Upper lobe of left lung (tissue), 6 donors: ENCODE measurements around the gene SH3GL1. TPM values are rescaled to one million over a fixed set of nuclear protein-coding genes. Genes with fewer than 3 reads are reported as not detected.
A peak's percentile ranks its signal among the peaks of the same experiment; 100 is the strongest.

Experiments
- ATAC-seq, 2 donors: fragments of 200-7000 bp; cut with Tn5 transposase; one replicate each; pipeline ENCODE4 v1.9.1; 2022; ENCODE audit warnings: mild to moderate bottlenecking in 2 of 2, moderate library complexity in 2 of 2; ENCODE audit not compliant: low FRiP score in 2 of 2
- DNase-seq, 2 donors: peaks; one replicate each; pipeline ENCODE4 v3.0.0-alpha.2; 2019 to 2020
- H3K27ac ChIP-seq, 4 donors: fragments of 200-600 bp; sonication (generic); one replicate each; pipeline ENCODE4 v1.5.1; 2016 to 2019
- H3K27me3 ChIP-seq, 4 donors: fragments of 200-600 bp; sonication (generic); one replicate each; pipeline ENCODE4 v1.5.1; 2017 to 2019
- H3K36me3 ChIP-seq, 4 donors: fragments of 200-600 bp; sonication (generic); one replicate each; pipeline ENCODE4 v1.5.1; 2016 to 2019
- H3K4me1 ChIP-seq, 4 donors: fragments of 200-600 bp; sonication (generic); one replicate each; pipeline ENCODE4 v1.5.1; 2018 to 2019
- H3K4me3 ChIP-seq, 4 donors: fragments of 200-600 bp; sonication (generic); one replicate each; pipeline ENCODE4 v1.5.1; 2017 to 2019; ENCODE audit warnings: mild to moderate bottlenecking in 2 of 4, moderate library complexity in 1 of 4
- H3K9me3 ChIP-seq, 4 donors: fragments of 200-600 bp; sonication (generic); one replicate each; pipeline ENCODE4 v1.5.1; 2018 to 2019
- EP300 ChIP-seq, 4 donors: sonication (generic); formaldehyde crosslinking; IDR thresholded peaks; one replicate each; pipeline ENCODE4 v1.5.1; 2017; ENCODE audit warnings: antibody characterized with exemption in 4 of 4, control low read depth in 2 of 4
- POLR2A ChIP-seq, 4 donors: fragments of 450-650 bp; IDR thresholded peaks; one replicate each; pipeline ENCODE4 v1.5.1; 2016 to 2017; ENCODE audit warnings: antibody characterized with exemption in 4 of 4, mild to moderate bottlenecking in 2 of 4
- POLR2AphosphoS5 ChIP-seq, 2 donors: sonication (generic); formaldehyde crosslinking; IDR thresholded peaks; one replicate each; pipeline ENCODE4 v1.5.1; 2017; ENCODE audit warnings: antibody characterized with exemption in 2 of 2
- WGBS, 2 donors: methylation state at CpG; one replicate each; pipeline ENCODE4 v1.1.5; 2017 to 2018; 5-methylcytosine and 5-hydroxymethylcytosine counted together
- total RNA-seq, 6 donors: library from RNA; depleted of rRNA in 4 of 6; stranded (reverse); fragments of >200 nt in 4 of 6; gene quantifications; one replicate each; pipeline versions ENCODE4 v1.1.0 to v1.2.1, GENCODE V29; 2016 to 2021
- TF ChIP-seq, protein P1 (sequence below), 6 experiments: fragments of 450-650 bp in 4 of 6; fragments of 200-600 bp in 2 of 6; sonication (generic) in 2 of 6; IDR thresholded peaks; one replicate each; pipeline ENCODE4 v1.5.1; 2016 to 2019; ENCODE audit warnings: antibody characterized with exemption in 6 of 6
- donor health status: DM: no; HTN: no; CAD: no; lungs with moderate emphysema.
- donor health status: DM: no; HTN: yes; CAD: no; lungs with severe emphysema.

The SH3GL1 gene
- total RNA-seq, 6 donors from 2014 or later = 27.4 to 60.1 (median 53.8) TPM

GRCh38 chr19:4343370-4344307 is 56.7 kb downstream of the SH3GL1 start, which contains the start of gene MPND:
Gene MPND, plus strand, starts transcription at chr19:4343562. Its CDS starts 32 bp downstream, at chr19:4343594.
- peaks cover 0 to 8% (median 0%) of the 10 kb centered on the region in 4 donors for H3K36me3 ChIP-seq
- no peaks in the 10 kb centered on the region for H3K27me3 ChIP-seq
- TF ChIP-seq POLR2AphosphoS5 (IDR thresholded peaks at IDR 0.05) (peak in 1 of 2 donors; percentile 79), POLR2A (IDR thresholded peaks at IDR 0.05) (peak in 1 of 4 donors; percentile 51), EP300 (IDR thresholded peaks at IDR 0.05) (peak in 1 of 4 donors; percentile 18)
- TF ChIP-seq, protein P1, sequence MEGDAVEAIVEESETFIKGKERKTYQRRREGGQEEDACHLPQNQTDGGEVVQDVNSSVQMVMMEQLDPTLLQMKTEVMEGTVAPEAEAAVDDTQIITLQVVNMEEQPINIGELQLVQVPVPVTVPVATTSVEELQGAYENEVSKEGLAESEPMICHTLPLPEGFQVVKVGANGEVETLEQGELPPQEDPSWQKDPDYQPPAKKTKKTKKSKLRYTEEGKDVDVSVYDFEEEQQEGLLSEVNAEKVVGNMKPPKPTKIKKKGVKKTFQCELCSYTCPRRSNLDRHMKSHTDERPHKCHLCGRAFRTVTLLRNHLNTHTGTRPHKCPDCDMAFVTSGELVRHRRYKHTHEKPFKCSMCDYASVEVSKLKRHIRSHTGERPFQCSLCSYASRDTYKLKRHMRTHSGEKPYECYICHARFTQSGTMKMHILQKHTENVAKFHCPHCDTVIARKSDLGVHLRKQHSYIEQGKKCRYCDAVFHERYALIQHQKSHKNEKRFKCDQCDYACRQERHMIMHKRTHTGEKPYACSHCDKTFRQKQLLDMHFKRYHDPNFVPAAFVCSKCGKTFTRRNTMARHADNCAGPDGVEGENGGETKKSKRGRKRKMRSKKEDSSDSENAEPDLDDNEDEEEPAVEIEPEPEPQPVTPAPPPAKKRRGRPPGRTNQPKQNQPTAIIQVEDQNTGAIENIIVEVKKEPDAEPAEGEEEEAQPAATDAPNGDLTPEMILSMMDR (IDR thresholded peaks at IDR 0.05) = no peak
- ATAC-seq = peak; percentile 92 to 94
- H3K27ac ChIP-seq = peak within 1 kb of the TSS; percentile 87 to 96 (median 90)
- H3K4me1 ChIP-seq = peaks cover 12 to 20% (median 16%) of the 10 kb centered on the region in 4 donors
- peak; percentile 95 to 99 for DNase-seq
- peak within 1 kb of the TSS; percentile 73 to 100 (median 88) for H3K4me3 ChIP-seq
- 15 to 31% methylated on average over 12 to 36 of the region's 101 CpGs for WGBS, 2 donors
- no peaks in the 10 kb centered on the region for H3K9me3 ChIP-seq

GRCh38 chr19:4342615-4343369 is 57.6 kb downstream of the SH3GL1 start:
- WGBS, 2 donors = 1% methylated on average over 24 to 33 of the region's 39 CpGs
- ATAC-seq = peak; percentile 96 to 98
- H3K9me3 ChIP-seq = no peaks in the 10 kb centered on the region
- H3K27ac ChIP-seq = peak overlapping the region; percentile 87 to 96 (median 90)
- peak; percentile 92 to 98 for DNase-seq
- peak overlapping the region; percentile 73 to 100 (median 88) for H3K4me3 ChIP-seq
- H3K36me3 ChIP-seq = peaks cover 0 to 5% (median 0%) of the 10 kb centered on the region in 4 donors
- H3K4me1 ChIP-seq = peaks cover 16 to 28% (median 20%) of the 10 kb centered on the region in 4 donors
- no peak for TF ChIP-seq EP300 (IDR thresholded peaks at IDR 0.05)
- peak; percentile 79 to 93 for TF ChIP-seq POLR2AphosphoS5 (IDR thresholded peaks at IDR 0.05)
- TF ChIP-seq POLR2A (IDR thresholded peaks at IDR 0.05) = peak in 3 of 4 donors; percentile 68 to 94 (median 89)
- TF ChIP-seq, protein P1 (IDR thresholded peaks at IDR 0.05) = peak in 3 of 6 experiments; percentile 9 to 38 (median 33)
- H3K27me3 ChIP-seq = no peaks in the 10 kb centered on the region

GRCh38 chr19:4342314-4342614 is 58.1 kb downstream of the SH3GL1 start:
- no peak for TF ChIP-seq POLR2A (IDR thresholded peaks at IDR 0.05)
- TF ChIP-seq EP300 (IDR thresholded peaks at IDR 0.05) = no peak
- TF ChIP-seq POLR2AphosphoS5 (IDR thresholded peaks at IDR 0.05) = no peak
- TF ChIP-seq, protein P1 (IDR thresholded peaks at IDR 0.05) = no peak
- DNase-seq (no peak), ATAC-seq (peak; percentile 3 to 25)
- H3K4me1 ChIP-seq = peaks cover 18 to 30% (median 21%) of the 10 kb centered on the region in 4 donors
- WGBS, 2 donors = 0 to 2% methylated on average over 10 of the region's 10 CpGs
- peak overlapping the region; percentile 87 to 96 (median 90) for H3K27ac ChIP-seq
- no peaks in the 10 kb centered on the region for H3K27me3 ChIP-seq
- H3K4me3 ChIP-seq = peak overlapping the region; percentile 73 to 100 (median 88)
- H3K36me3 ChIP-seq = peaks cover 0 to 5% (median 0%) of the 10 kb centered on the region in 4 donors
- no peaks in the 10 kb centered on the region for H3K9me3 ChIP-seq

GRCh38 chr19:4338441-4339355 is 61.6 kb downstream of the SH3GL1 start, which contains the start of gene STAP2:
Gene STAP2, minus strand, starts transcription at chr19:4338827. Its CDS starts 74 bp downstream, at chr19:4338753.
- no peak for ATAC-seq
- 38 to 42% methylated on average over 20 to 22 of the region's 27 CpGs for WGBS, 2 donors

More at GRCh38 chr19:4338441-4339355, 61.6 kb downstream of the SH3GL1 start, which contains the start of gene STAP2:
- peak within 1 kb of the TSS; percentile 75 to 89 (median 81) for H3K27ac ChIP-seq
- DNase-seq = peak; percentile 76 to 88
- peak within 1 kb of the TSS; percentile 19 to 56 (median 50) for H3K4me3 ChIP-seq
- no peaks in the 10 kb centered on the region for H3K9me3 ChIP-seq
- H3K27me3 ChIP-seq = no peaks in the 10 kb centered on the region
- H3K36me3 ChIP-seq = no peaks in the 10 kb centered on the region
- no peak for TF ChIP-seq EP300 (IDR thresholded peaks at IDR 0.05)
- TF ChIP-seq POLR2A (IDR thresholded peaks at IDR 0.05) = peak in 1 of 4 donors; percentile 24
- TF ChIP-seq POLR2AphosphoS5 (IDR thresholded peaks at IDR 0.05) = peak in 1 of 2 donors; percentile 49
- TF ChIP-seq, protein P1 (IDR thresholded peaks at IDR 0.05) = no peak
- peaks cover 11 to 22% (median 14%) of the 10 kb centered on the region in 4 donors for H3K4me1 ChIP-seq
